ENCODE results near the gene CBLB. TPM values are rescaled to one million over a fixed set of nuclear protein-coding genes. Genes with fewer than 3 reads are reported as not detected.

Gene CBLB
- total RNA-seq, 1 donor from 2014 or later: 29.7 TPM

- ATAC-seq (no peak), DNase-seq (no peak)
- intact Hi-C loops (cut with DNase I): no loop called here
- Histone ChIP-seq H3K4me1 (peaks cover 2% of the 10 kb centered on the region), H3K27ac (no peak overlapping the region), H3K27me3 (ENCODE audit: low read depth) (no peaks in the 10 kb centered on the region), H3K9me3 (no peaks in the 10 kb centered on the region), H3K36me3 (no peaks in the 10 kb centered on the region), H3K4me3 (no peak overlapping the region)
- TF ChIP-seq, protein P1, sequence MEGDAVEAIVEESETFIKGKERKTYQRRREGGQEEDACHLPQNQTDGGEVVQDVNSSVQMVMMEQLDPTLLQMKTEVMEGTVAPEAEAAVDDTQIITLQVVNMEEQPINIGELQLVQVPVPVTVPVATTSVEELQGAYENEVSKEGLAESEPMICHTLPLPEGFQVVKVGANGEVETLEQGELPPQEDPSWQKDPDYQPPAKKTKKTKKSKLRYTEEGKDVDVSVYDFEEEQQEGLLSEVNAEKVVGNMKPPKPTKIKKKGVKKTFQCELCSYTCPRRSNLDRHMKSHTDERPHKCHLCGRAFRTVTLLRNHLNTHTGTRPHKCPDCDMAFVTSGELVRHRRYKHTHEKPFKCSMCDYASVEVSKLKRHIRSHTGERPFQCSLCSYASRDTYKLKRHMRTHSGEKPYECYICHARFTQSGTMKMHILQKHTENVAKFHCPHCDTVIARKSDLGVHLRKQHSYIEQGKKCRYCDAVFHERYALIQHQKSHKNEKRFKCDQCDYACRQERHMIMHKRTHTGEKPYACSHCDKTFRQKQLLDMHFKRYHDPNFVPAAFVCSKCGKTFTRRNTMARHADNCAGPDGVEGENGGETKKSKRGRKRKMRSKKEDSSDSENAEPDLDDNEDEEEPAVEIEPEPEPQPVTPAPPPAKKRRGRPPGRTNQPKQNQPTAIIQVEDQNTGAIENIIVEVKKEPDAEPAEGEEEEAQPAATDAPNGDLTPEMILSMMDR (IDR thresholded peaks at IDR 0.05): no peak
Measured at GRCh38 chr3:105785803-105786202, 83.0 kb downstream of the CBLB start.

DNA sequence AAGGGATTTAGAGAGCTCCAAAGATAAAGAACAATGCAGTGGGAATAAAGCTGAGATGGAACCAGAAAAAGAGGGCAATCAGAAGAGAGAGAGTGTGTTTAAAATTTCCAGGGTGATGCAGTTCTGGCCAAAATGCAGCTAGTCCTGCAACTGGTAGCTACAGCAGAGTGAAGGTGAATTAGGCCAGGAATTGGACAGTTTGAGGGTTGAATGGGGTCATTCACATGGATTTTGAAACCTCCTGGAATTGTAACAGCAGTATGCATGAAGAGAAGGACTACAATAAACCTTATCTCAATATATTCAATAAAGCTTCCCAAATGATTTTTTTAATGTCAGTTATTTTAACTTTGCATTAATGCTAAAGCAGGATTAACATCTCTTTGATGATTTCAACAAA is 85.2 kb downstream of the CBLB start:
- TF ChIP-seq, protein P1 (IDR thresholded peaks at IDR 0.05): no peak
- Histone ChIP-seq H3K4me1 (no peaks in the 10 kb centered on the region), H3K27ac (no peak overlapping the region), H3K36me3 (no peaks in the 10 kb centered on the region), H3K9me3 (no peaks in the 10 kb centered on the region), H3K4me3 (no peak overlapping the region), H3K27me3 (ENCODE audit: low read depth) (no peaks in the 10 kb centered on the region)
- intact Hi-C loops (cut with DNase I): no loop called here
- DNase-seq (no peak), ATAC-seq (no peak)

- H3K4me3 ChIP-seq: no peak overlapping the region
- H3K9me3 ChIP-seq: no peaks in the 10 kb centered on the region
- H3K27ac ChIP-seq: no peak overlapping the region
- ATAC-seq (no peak), DNase-seq (no peak)
- H3K4me1 ChIP-seq: no peaks in the 10 kb centered on the region
- no peaks in the 10 kb centered on the region for H3K27me3 ChIP-seq (ENCODE audit: low read depth)
- intact Hi-C loops (cut with DNase I): no loop called here
- no peaks in the 10 kb centered on the region for H3K36me3 ChIP-seq
- TF ChIP-seq, protein P1 (IDR thresholded peaks at IDR 0.05): no peak
Measured at GRCh38 chr3:105781871-105782270, 86.9 kb downstream of the CBLB start.

DNA sequence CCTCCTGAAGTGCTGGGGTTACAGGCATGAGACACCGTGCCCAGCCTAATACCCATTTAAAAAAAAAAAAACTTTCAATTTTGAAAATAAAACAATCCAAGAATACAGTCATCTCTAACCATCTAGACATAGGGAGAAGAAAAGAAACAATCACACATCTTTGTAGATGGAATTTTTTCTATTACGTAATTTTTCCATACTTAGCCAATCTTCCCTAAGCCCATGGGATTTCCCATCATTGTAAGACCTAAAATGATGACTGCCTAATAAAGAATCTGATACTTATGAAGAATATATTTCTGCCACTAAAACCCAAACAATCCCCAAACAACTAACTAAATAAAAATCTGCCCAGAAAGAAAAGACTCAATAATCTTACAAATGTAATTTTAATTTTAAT is 88.7 kb downstream of the CBLB start:
- DNase-seq (no peak), ATAC-seq (no peak)
- intact Hi-C loops (cut with DNase I): no loop called here
- Histone ChIP-seq H3K27ac (no peak overlapping the region), H3K36me3 (no peaks in the 10 kb centered on the region), H3K4me1 (no peaks in the 10 kb centered on the region), H3K9me3 (no peaks in the 10 kb centered on the region), H3K27me3 (ENCODE audit: low read depth) (no peaks in the 10 kb centered on the region), H3K4me3 (no peak overlapping the region)
- TF ChIP-seq, protein P1 (IDR thresholded peaks at IDR 0.05): no peak

- no peak overlapping the region for H3K4me3 ChIP-seq
- intact Hi-C loops (cut with DNase I): no loop called here
- ATAC-seq (no peak), DNase-seq (no peak)
- no peaks in the 10 kb centered on the region for H3K9me3 ChIP-seq
- H3K36me3 ChIP-seq: no peaks in the 10 kb centered on the region
- H3K4me1 ChIP-seq: no peaks in the 10 kb centered on the region
- no peaks in the 10 kb centered on the region for H3K27me3 ChIP-seq (ENCODE audit: low read depth)
- no peak overlapping the region for H3K27ac ChIP-seq
- TF ChIP-seq, protein P1 (IDR thresholded peaks at IDR 0.05): no peak
Measured at GRCh38 chr3:105775368-105775767, 93.4 kb downstream of the CBLB start.

All from lower lobe of right lung (tissue), 2 donors.